Measurements from ENCODE around the gene PMF1.

Gene PMF1

GRCh38 chr1:156285437-156285836 lies 72.6 kb downstream of the PMF1 start:
- TF ChIP-seq CTCF (IDR thresholded peaks at IDR 0.05; ENCODE audit: control insufficient read depth, extremely low read depth, insufficient read depth), result no peak
- no peak for DNase-seq (ENCODE audit: low read depth)
- H3K4me3 ChIP-seq (ENCODE audit: low read depth, low read length), result peak overlapping the region; percentile 74

- H3K4me3 ChIP-seq (ENCODE audit: low read depth, low read length), result no peak overlapping the region
- no peak for DNase-seq (ENCODE audit: low read depth)
- TF ChIP-seq CTCF (IDR thresholded peaks at IDR 0.05; ENCODE audit: control insufficient read depth, extremely low read depth, insufficient read depth), result no peak
Measured at GRCh38 chr1:156286061-156286460, 73.3 kb downstream of the PMF1 start.
